ENCODE results near the gene CCDC8. TPM values are rescaled to one million over a fixed set of nuclear protein-coding genes. Genes with fewer than 3 reads are reported as not detected.

CCDC8 gene
- total RNA-seq, 1 experiment from 2014 or later = 27.5 TPM

DNA sequence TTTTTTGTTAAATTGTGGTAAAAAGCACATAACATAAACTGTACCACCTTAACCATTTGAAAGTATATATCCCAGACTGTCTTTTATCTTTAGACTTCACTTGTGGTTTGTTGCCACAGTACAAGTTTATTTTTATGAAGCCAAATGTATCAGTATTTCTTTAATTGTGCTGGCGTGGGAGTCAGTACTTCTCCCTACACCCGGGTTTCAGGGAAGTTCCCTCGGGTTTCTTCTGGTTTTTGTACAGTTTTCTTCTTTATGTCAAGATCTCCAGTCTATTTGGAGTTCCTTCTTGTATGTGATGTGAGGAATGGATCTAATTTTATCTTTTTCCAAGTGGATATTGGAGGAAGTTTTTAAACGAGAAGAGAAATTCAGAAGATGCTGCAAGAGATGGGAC lies 20.5 kb downstream of the CCDC8 start:
- H3K9ac ChIP-seq (ENCODE audit: extremely low read depth, insufficient read length, low read length) = no peak overlapping the region
- TF ChIP-seq, protein P1, sequence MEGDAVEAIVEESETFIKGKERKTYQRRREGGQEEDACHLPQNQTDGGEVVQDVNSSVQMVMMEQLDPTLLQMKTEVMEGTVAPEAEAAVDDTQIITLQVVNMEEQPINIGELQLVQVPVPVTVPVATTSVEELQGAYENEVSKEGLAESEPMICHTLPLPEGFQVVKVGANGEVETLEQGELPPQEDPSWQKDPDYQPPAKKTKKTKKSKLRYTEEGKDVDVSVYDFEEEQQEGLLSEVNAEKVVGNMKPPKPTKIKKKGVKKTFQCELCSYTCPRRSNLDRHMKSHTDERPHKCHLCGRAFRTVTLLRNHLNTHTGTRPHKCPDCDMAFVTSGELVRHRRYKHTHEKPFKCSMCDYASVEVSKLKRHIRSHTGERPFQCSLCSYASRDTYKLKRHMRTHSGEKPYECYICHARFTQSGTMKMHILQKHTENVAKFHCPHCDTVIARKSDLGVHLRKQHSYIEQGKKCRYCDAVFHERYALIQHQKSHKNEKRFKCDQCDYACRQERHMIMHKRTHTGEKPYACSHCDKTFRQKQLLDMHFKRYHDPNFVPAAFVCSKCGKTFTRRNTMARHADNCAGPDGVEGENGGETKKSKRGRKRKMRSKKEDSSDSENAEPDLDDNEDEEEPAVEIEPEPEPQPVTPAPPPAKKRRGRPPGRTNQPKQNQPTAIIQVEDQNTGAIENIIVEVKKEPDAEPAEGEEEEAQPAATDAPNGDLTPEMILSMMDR (conservative IDR thresholded peaks at IDR 0.05) = no peak
- H3K27me3 ChIP-seq (ENCODE audit: insufficient read depth, low read length) = no peaks in the 10 kb centered on the region
- no peak for DNase-seq
- no peak overlapping the region for H3K4me2 ChIP-seq (ENCODE audit: insufficient read depth, insufficient read length, low read length)
- no peaks in the 10 kb centered on the region for H3K79me1 ChIP-seq (ENCODE audit: insufficient read depth, low read depth, low read length, poor library complexity, severe bottlenecking)
- H3T11ph ChIP-seq (ENCODE audit: low read length) = no peak overlapping the region
- H3K27me3 Mint-ChIP-seq (ENCODE audit: low read depth) = no peaks in the 10 kb centered on the region
- no CpG with 5 or more reads among the region's 4 CpGs for whole genome bisulfite sequencing (ENCODE audit: extremely low coverage, insufficient read length, low lambda C conversion rate)
- H3K23me2 ChIP-seq (ENCODE audit: insufficient read length, low read depth, low read length, poor library complexity, severe bottlenecking) = no peaks in the 10 kb centered on the region
- no peak overlapping the region for H4K5ac ChIP-seq (ENCODE audit: insufficient read length, low read depth, low read length)
- H3K79me2 ChIP-seq (ENCODE audit: insufficient read depth, low read length) = no peaks in the 10 kb centered on the region
- H4K91ac ChIP-seq (ENCODE audit: insufficient read length, low read depth, low read length) = no peak overlapping the region
- no peaks in the 10 kb centered on the region for H3K9me3 ChIP-seq (ENCODE audit: control insufficient read depth, low read depth, low read length)
- no peak overlapping the region for H2AFZ ChIP-seq (ENCODE audit: low read length)
- H3K14ac ChIP-seq (ENCODE audit: insufficient read depth, low read length) = no peak overlapping the region
- H3K36me3 Mint-ChIP-seq (ENCODE audit: insufficient read depth in 1 of 3, low read depth in 3 of 3) = peaks cover 29 to 42% (median 32%) of the 10 kb centered on the region in 3 experiments
- H3K56ac ChIP-seq (ENCODE audit: insufficient read length, low read depth, low read length) = no peak overlapping the region
- H2BK20ac ChIP-seq (ENCODE audit: low read depth, low read length, poor library complexity, severe bottlenecking) = no peak overlapping the region
- H2BK15ac ChIP-seq (ENCODE audit: low read depth, low read length) = no peak overlapping the region
- H4K8ac ChIP-seq (replicated peaks; ENCODE audit: insufficient read length, low read depth, low read length) = no peak overlapping the region
- no peak overlapping the region for H3K4ac ChIP-seq (ENCODE audit: low read depth, low read length)
- peak overlapping the region in 2 of 3 experiments; percentile 18 to 91; a peak in 3 of 7 replicates for H3K27ac Mint-ChIP-seq
- H3K4me1 Mint-ChIP-seq = peaks cover 7 to 38% of the 10 kb centered on the region in 2 experiments
- no peak overlapping the region for H3K4me3 Mint-ChIP-seq
- no peaks in the 10 kb centered on the region for H4K20me1 ChIP-seq (ENCODE audit: control insufficient read depth, insufficient read depth, insufficient read length)
- peaks cover 2 to 5% of the 10 kb centered on the region in 2 experiments; a peak in 2 of 5 replicates for H3K9me3 Mint-ChIP-seq
- no peak overlapping the region for H3K23ac ChIP-seq (ENCODE audit: insufficient read length, low read depth, low read length)
- H3K4me1 ChIP-seq (ENCODE audit: insufficient read depth, low read length) = no peaks in the 10 kb centered on the region
- H3K27ac ChIP-seq (ENCODE audit: insufficient read length, low read depth, low read length) = no peak overlapping the region
- no peak overlapping the region for H2BK5ac ChIP-seq (ENCODE audit: insufficient read length, low read length)
- H2AK5ac ChIP-seq (ENCODE audit: insufficient read length, low read length) = no peak overlapping the region
- no peak overlapping the region for H2BK12ac ChIP-seq (ENCODE audit: insufficient read length, low read depth, low read length)
- no peak overlapping the region for H3K18ac ChIP-seq (ENCODE audit: insufficient read length, low read depth, low read length)
- H2BK120ac ChIP-seq (ENCODE audit: low read depth, low read length, poor library complexity, severe bottlenecking) = no peak overlapping the region
